Esophagus squamous epithelium (tissue), 4 donors: ENCODE data around the gene COMTD1.

Source experiments
- POLR2A ChIP-seq, 4 donors: fragments of 450-650 bp; IDR thresholded peaks; one replicate each; pipeline ENCODE4 v1.6.1; 2017; ENCODE audit warnings: antibody characterized with exemption in 4 of 4, mild to moderate bottlenecking in 4 of 4, moderate library complexity in 3 of 4
- TF ChIP-seq, protein P1 (sequence below), 6 experiments: fragments of 450-650 bp in 4 of 6; fragments of 200-600 bp in 2 of 6; sonication (generic) in 2 of 6; IDR thresholded peaks; one replicate each; pipeline ENCODE4 v1.5.1; 2016 to 2019; ENCODE audit warnings: antibody characterized with exemption in 6 of 6, mild to moderate bottlenecking in 4 of 6, moderate library complexity in 4 of 6

DNA sequence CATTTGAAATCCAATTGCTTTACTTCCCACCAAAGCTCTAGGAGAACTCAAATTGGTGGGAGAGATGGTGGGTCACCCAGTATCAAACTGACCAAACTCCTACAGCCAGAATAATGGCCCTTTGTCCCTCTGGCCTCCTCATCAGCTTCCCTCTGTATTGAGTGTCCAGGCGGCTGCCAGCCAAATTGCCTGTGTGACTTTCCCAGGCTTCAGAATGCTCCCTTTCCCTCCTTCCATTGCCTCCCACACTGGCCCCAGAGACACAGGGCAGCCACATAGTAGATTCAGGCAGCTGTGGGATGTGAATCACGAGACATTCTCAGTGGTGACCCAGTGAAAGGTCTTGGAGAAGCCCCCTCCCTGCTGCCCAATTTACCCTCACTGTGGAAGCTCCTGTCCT is 37.9 kb downstream of the COMTD1 start:
- TF ChIP-seq, protein P1, sequence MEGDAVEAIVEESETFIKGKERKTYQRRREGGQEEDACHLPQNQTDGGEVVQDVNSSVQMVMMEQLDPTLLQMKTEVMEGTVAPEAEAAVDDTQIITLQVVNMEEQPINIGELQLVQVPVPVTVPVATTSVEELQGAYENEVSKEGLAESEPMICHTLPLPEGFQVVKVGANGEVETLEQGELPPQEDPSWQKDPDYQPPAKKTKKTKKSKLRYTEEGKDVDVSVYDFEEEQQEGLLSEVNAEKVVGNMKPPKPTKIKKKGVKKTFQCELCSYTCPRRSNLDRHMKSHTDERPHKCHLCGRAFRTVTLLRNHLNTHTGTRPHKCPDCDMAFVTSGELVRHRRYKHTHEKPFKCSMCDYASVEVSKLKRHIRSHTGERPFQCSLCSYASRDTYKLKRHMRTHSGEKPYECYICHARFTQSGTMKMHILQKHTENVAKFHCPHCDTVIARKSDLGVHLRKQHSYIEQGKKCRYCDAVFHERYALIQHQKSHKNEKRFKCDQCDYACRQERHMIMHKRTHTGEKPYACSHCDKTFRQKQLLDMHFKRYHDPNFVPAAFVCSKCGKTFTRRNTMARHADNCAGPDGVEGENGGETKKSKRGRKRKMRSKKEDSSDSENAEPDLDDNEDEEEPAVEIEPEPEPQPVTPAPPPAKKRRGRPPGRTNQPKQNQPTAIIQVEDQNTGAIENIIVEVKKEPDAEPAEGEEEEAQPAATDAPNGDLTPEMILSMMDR (IDR thresholded peaks at IDR 0.05): no peak
- TF ChIP-seq POLR2A (IDR thresholded peaks at IDR 0.05): no peak
